Choroid plexus epithelial cell (primary cell): ENCODE measurements around the gene SNCG.

Experiments used
- DNase-seq: peaks from one replicate; pipeline ENCODE4 v3.0.0-alpha.2; 2010; ENCODE audit warnings: low read depth
- H3K4me3 ChIP-seq: 2 replicates; pipeline ENCODE4 v1.5.1; 2011; ENCODE audit warnings: low read depth, mild to moderate bottlenecking, control low read depth, low read length, moderate library complexity
- CTCF ChIP-seq: conservative IDR thresholded peaks from 2 replicates; pipeline ENCODE4 v1.5.1; 2011; ENCODE audit warnings: low read depth, mild to moderate bottlenecking, control low read depth, inconsistent platforms, low read length, moderate library complexity

Gene SNCG

GRCh38 chr10:86953747-86954680, 4.4 kb upstream of the SNCG start:
- TF ChIP-seq CTCF: no peak
- DNase-seq: peak; percentile 66

GRCh38 chr10:86954681-86955500, 3.5 kb upstream of the SNCG start:
- H3K4me3 ChIP-seq: no peak overlapping the region
- no peak for TF ChIP-seq CTCF

More at GRCh38 chr10:86953747-86954680, 4.4 kb upstream of the SNCG start:
- H3K4me3 ChIP-seq: no peak overlapping the region

GRCh38 chr10:86955501-86956194, 2.8 kb upstream of the SNCG start:
- H3K4me3 ChIP-seq: no peak overlapping the region
- DNase-seq: no peak
- no peak for TF ChIP-seq CTCF

More at GRCh38 chr10:86954681-86955500, 3.5 kb upstream of the SNCG start:
- no peak for DNase-seq

- TF ChIP-seq CTCF: no peak
- no peak overlapping the region for H3K4me3 ChIP-seq
- no peak for DNase-seq
Observed at GRCh38 chr10:86956195-86956847, 2.1 kb upstream of the SNCG start.

- no peak for DNase-seq
- no peak for TF ChIP-seq CTCF
- H3K4me3 ChIP-seq: no peak overlapping the region
Observed at GRCh38 chr10:86956848-86957448, 1.5 kb upstream of the SNCG start.

GRCh38 chr10:86957471-86958115, 806 bp upstream of the SNCG start, which contains the start of gene MMRN2:
MMRN2 (minus strand) TSS chr10:86957615; CDS start chr10:86957541, 74 bp downstream.
- H3K4me3 ChIP-seq: no peak within 1 kb of the TSS
- DNase-seq: no peak
- TF ChIP-seq CTCF: no peak
